H1 (cell line): Measurements from ENCODE around the gene HNRNPAB. TPM values are rescaled to one million over a fixed set of nuclear protein-coding genes. Genes with fewer than 3 reads are reported as not detected.

Source experiments
- CTCF ChIA-PET: fragments of 300-600 bp; sonication (Branson Sonifier 250); formaldehyde crosslinking; loops from one replicate; lab custom pipeline; 2021; ENCODE audit not compliant: partially characterized antibody; lab: Charles Lee
- POLR2A ChIA-PET: fragments of 300-600 bp; sonication (Branson Sonifier 250); formaldehyde crosslinking; loops from one replicate; lab custom pipeline; 2021; ENCODE audit warnings: inconsistent platforms; ENCODE audit not compliant: partially characterized antibody; lab: Charles Lee
- DNase-seq, 2 experiments: peaks; one replicate each; pipeline versions ENCODE4 v3.0.0 to v3.0.0-alpha.2; 2010 to 2022; ENCODE audit warnings: low spot score in 2 of 2, low read depth in 1 of 2, mixed read lengths in 1 of 2
- FAIRE-seq: peaks from 2 replicates; lab custom pipeline; 2011; peaks lifted over from hg19 to GRCh38; lab: Jason Lieb, UNC
- H2AFZ ChIP-seq: 2 replicates; pipeline ENCODE4 v1.8.1; 2012; ENCODE audit warnings: low read length, inconsistent platforms
- H2AK5ac ChIP-seq: 2 replicates; pipeline ENCODE4 v1.6.1; 2013; ENCODE audit warnings: low read depth, low read length
- H2BK120ac ChIP-seq: replicated peaks from 2 replicates; pipeline ENCODE3; 2013; ENCODE audit warnings: low read depth, low read length, inconsistent platforms
- H2BK12ac ChIP-seq: 2 replicates; pipeline ENCODE4 v1.6.1; 2013; ENCODE audit warnings: low read depth, low read length
- H2BK15ac ChIP-seq: 2 replicates; pipeline ENCODE4 v1.6.1; 2013; ENCODE audit warnings: low read length
- H2BK20ac ChIP-seq: 2 replicates; pipeline ENCODE4 v1.6.1; 2013; ENCODE audit warnings: low read length
- H2BK5ac ChIP-seq: 2 replicates; pipeline ENCODE4 v1.6.1; 2013; ENCODE audit warnings: low read depth, low read length
- H3K14ac ChIP-seq: 2 replicates; pipeline ENCODE4 v1.6.1; 2013; ENCODE audit warnings: inconsistent platforms; ENCODE audit not compliant: insufficient read length
- H3K18ac ChIP-seq: 2 replicates; pipeline ENCODE4 v1.6.1; 2013; ENCODE audit warnings: low read length; ENCODE audit errors: extremely low read depth
- H3K23ac ChIP-seq: 2 replicates; pipeline ENCODE4 v1.6.1; 2013; ENCODE audit warnings: inconsistent platforms; ENCODE audit not compliant: insufficient read length
- H3K23me2 ChIP-seq: 2 replicates; pipeline ENCODE4 v1.6.1; 2013; ENCODE audit warnings: low read depth, low read length
- H3K27ac ChIP-seq: 2 replicates; pipeline ENCODE4 v1.6.1; 2011; ENCODE audit warnings: low read depth, low read length, inconsistent platforms
- H3K27me3 ChIP-seq, 4 experiments: replicated peaks in 1 of 4; 1 replicate in 1 of 4; 2 replicates in 3 of 4; pipeline versions ENCODE4 v1.6.1 to v1.8.1; 2011 to 2013; ENCODE audit warnings: low read length in 3 of 4, mild to moderate bottlenecking in 3 of 4, inconsistent platforms in 2 of 4, mixed read lengths in 2 of 4, moderate library complexity in 1 of 4; ENCODE audit not compliant: control insufficient read depth in 3 of 4, insufficient read depth in 3 of 4; ENCODE audit errors: extremely low read depth in 1 of 4
- H3K36me3 ChIP-seq, 4 experiments: 2 replicates each; pipeline versions ENCODE4 v1.6.1 to v1.8.1; 2011 to 2013; ENCODE audit warnings: mild to moderate bottlenecking in 4 of 4, low read length in 3 of 4, moderate library complexity in 2 of 4, control low read depth in 1 of 4, inconsistent platforms in 1 of 4; ENCODE audit not compliant: insufficient read depth in 4 of 4, control insufficient read depth in 2 of 4
- H3K4ac ChIP-seq: replicated peaks from 2 replicates; pipeline ENCODE3; 2013; ENCODE audit warnings: low read length, low read depth, mixed read lengths, inconsistent platforms; ENCODE audit not compliant: insufficient read length
- H3K4me1 ChIP-seq, 4 experiments: replicated peaks in 1 of 4; 1 replicate in 1 of 4; 2 replicates in 3 of 4; pipeline versions ENCODE4 v1.6.1 to v1.8.1; 2011 to 2013; ENCODE audit warnings: low read length in 3 of 4, inconsistent platforms in 2 of 4, mixed read lengths in 1 of 4; ENCODE audit not compliant: insufficient read depth in 4 of 4, control insufficient read depth in 3 of 4
- H3K4me2 ChIP-seq, 2 experiments: 2 replicates each; pipeline versions ENCODE4 v1.6.1 to v1.8.1; 2011 to 2013; ENCODE audit warnings: low read depth in 2 of 2, low read length in 2 of 2, control low read depth in 1 of 2, inconsistent platforms in 1 of 2, mild to moderate bottlenecking in 1 of 2; ENCODE audit not compliant: insufficient read depth in 1 of 2
- H3K4me3 ChIP-seq, 4 experiments: fragments of 200-600, 300-600 bp in 1 of 4; sonication (generic), shearing (Covaris generic), sonication (Bioruptor Twin) in 1 of 4; 2 replicates each; pipeline versions ENCODE4 v1.5.1 to v1.8.1; 2011 to 2016; ENCODE audit warnings: low read length in 4 of 4, low read depth in 3 of 4, control low read depth in 2 of 4, inconsistent platforms in 2 of 4, mild to moderate bottlenecking in 2 of 4, mixed read lengths in 1 of 4, moderate library complexity in 1 of 4; ENCODE audit not compliant: insufficient read depth in 2 of 4; ENCODE audit errors: extremely low read depth in 1 of 4
- H3K56ac ChIP-seq: replicated peaks from 2 replicates; pipeline ENCODE3; 2013; ENCODE audit warnings: low read depth, mild to moderate bottlenecking, mixed read lengths, low read length, inconsistent platforms; ENCODE audit not compliant: insufficient read length
- H3K79me1 ChIP-seq: 2 replicates; pipeline ENCODE4 v1.6.1; 2013; ENCODE audit warnings: low read depth, low read length, control low read depth
- H3K79me2 ChIP-seq, 2 experiments: 2 replicates each; pipeline versions ENCODE4 v1.6.1 to v1.8.1; 2012 to 2013; ENCODE audit warnings: low read length in 2 of 2, mild to moderate bottlenecking in 2 of 2, inconsistent platforms in 1 of 2; ENCODE audit not compliant: insufficient read depth in 2 of 2, control insufficient read depth in 1 of 2
- H3K9ac ChIP-seq, 4 experiments: replicated peaks in 1 of 4; 1 replicate in 1 of 4; 2 replicates in 3 of 4; pipeline versions ENCODE4 v1.6.1 to v1.8.1; 2011 to 2013; ENCODE audit warnings: low read depth in 3 of 4, low read length in 3 of 4, control low read depth in 2 of 4, mild to moderate bottlenecking in 2 of 4, moderate library complexity in 2 of 4, inconsistent platforms in 1 of 4; ENCODE audit errors: extremely low read depth in 1 of 4
- H3K9me3 ChIP-seq, 2 experiments: 2 replicates each; pipeline versions ENCODE4 v1.6.1 to v1.8.1; 2012 to 2013; ENCODE audit warnings: mild to moderate bottlenecking in 2 of 2, moderate library complexity in 2 of 2, control low read depth in 1 of 2, inconsistent platforms in 1 of 2, low read depth in 1 of 2, low read length in 1 of 2, mixed read lengths in 1 of 2; ENCODE audit not compliant: insufficient read depth in 2 of 2
- H4K20me1 ChIP-seq, 2 experiments: replicated peaks in 1 of 2; 2 replicates each; pipeline versions ENCODE3 to v1.8.1; 2011 to 2013; ENCODE audit warnings: inconsistent platforms in 2 of 2, low read length in 2 of 2, mild to moderate bottlenecking in 1 of 2; ENCODE audit not compliant: insufficient read depth in 2 of 2, control insufficient read depth in 1 of 2
- H4K5ac ChIP-seq: 2 replicates; pipeline ENCODE4 v1.6.1; 2013; ENCODE audit warnings: low read length, low read depth, mixed read lengths, inconsistent platforms; ENCODE audit not compliant: insufficient read length
- H4K8ac ChIP-seq: 2 replicates; pipeline ENCODE4 v1.8.0; 2013; ENCODE audit warnings: mild to moderate bottlenecking, moderate library complexity, low read length, inconsistent platforms; ENCODE audit not compliant: insufficient read depth; ENCODE audit errors: extremely low read depth
- H4K91ac ChIP-seq: replicated peaks from 2 replicates; pipeline ENCODE3; 2013; ENCODE audit warnings: low read length, mixed read lengths, inconsistent platforms; ENCODE audit not compliant: insufficient read length
- ASH2L ChIP-seq: fragments of 200-600, 300-600 bp; sonication (generic); IDR thresholded peaks from one replicate; pipeline ENCODE4 v1.7.1; 2017; ENCODE audit warnings: low read length
- BACH1 ChIP-seq: IDR thresholded peaks from 2 replicates; pipeline ENCODE4 v1.6.1; 2012; ENCODE audit warnings: low read length, improper control_type of control experiment
- CEBPB ChIP-seq: IDR thresholded peaks from 2 replicates; pipeline ENCODE4 v1.6.1; 2012; ENCODE audit warnings: low read depth, low read length
- EZH2 ChIP-seq: fragments of 200-600 bp; sonication (generic); IDR thresholded peaks from 2 replicates; pipeline ENCODE4 v1.7.1; 2012; ENCODE audit warnings: low read depth, mild to moderate bottlenecking, moderate library complexity, low read length, inconsistent platforms; ENCODE audit not compliant: severe bottlenecking
- HDAC2 ChIP-seq, 2 experiments: fragments of 300-600 bp in 1 of 2; sonication (generic) in 1 of 2; IDR thresholded peaks; 2 replicates each; pipeline ENCODE4 v1.6.1; 2011 to 2012; ENCODE audit warnings: low read depth in 2 of 2, low read length in 2 of 2, mild to moderate bottlenecking in 2 of 2, moderate library complexity in 2 of 2, borderline replicate concordance in 1 of 2, inconsistent platforms in 1 of 2
- JUND ChIP-seq: IDR thresholded peaks from 2 replicates; pipeline ENCODE4 v1.6.1; 2011; ENCODE audit warnings: mild to moderate bottlenecking, improper control_type of control experiment, low read length
- KDM5A ChIP-seq: fragments of 200-600 bp; IDR thresholded peaks from 2 replicates; pipeline ENCODE4 v1.7.1; 2012; ENCODE audit warnings: mild to moderate bottlenecking, low read length, inconsistent platforms, mixed read lengths
- SRF ChIP-seq: IDR thresholded peaks from 2 replicates; pipeline ENCODE4 v1.6.1; 2011; ENCODE audit warnings: mild to moderate bottlenecking, low read depth, low read length, moderate library complexity
- ZNF274 ChIP-seq: IDR thresholded peaks from 2 replicates; pipeline ENCODE4 v1.7.0; 2012; ENCODE audit warnings: low read length, borderline replicate concordance; ENCODE audit errors: extremely low read depth
- WGBS, 2 experiments: shearing (Covaris generic) in 1 of 2; methylation state at CpG; one replicate each; pipeline versions ENCODE4 v1.1.6 to v1.1.7; 2013 to 2015; ENCODE audit warnings: low lambda C conversion rate in 2 of 2, mixed read lengths in 2 of 2, inconsistent platforms in 1 of 2, low coverage in 1 of 2, missing lambda C conversion rate in 1 of 2; ENCODE audit not compliant: insufficient replicate concordance in 2 of 2, insufficient coverage in 1 of 2, insufficient read length in 1 of 2; ENCODE audit errors: extremely low coverage in 1 of 2, missing lambda C conversion rate in 1 of 2; 5-methylcytosine and 5-hydroxymethylcytosine counted together
- polyA plus RNA-seq, 7 experiments: library from polyadenylated mRNA; depleted of rRNA in 3 of 7; stranded (reverse) in 5 of 7; unstranded in 2 of 7; fragments of >200 nt in 5 of 7; fragments of 200-250 nt in 2 of 7; gene quantifications; 1 replicate in 5 of 7; 2 replicates in 1 of 7; 4 replicates in 1 of 7; pipeline versions ENCODE4 v1.2.1 to v1.2.3, GENCODE V29; 2011 to 2013; ENCODE audit warnings: missing spikeins in 2 of 7, mixed read lengths in 2 of 7
- total RNA-seq: library from RNA; stranded (reverse); fragmentation: NEBNext Ultra II Directional; extraction: Animal tissue kit (Norgen Biotek cat#: 25700); gene quantifications from 2 replicates; pipeline ENCODE4 v1.2.1, GENCODE V29; 2021
- TF ChIP-seq, protein P1 (sequence below): IDR thresholded peaks from 2 replicates; pipeline ENCODE4 v1.6.1; 2012; ENCODE audit warnings: low read length, inconsistent platforms

HNRNPAB gene
- total and polyA plus RNA-seq, 2 of the 8 experiments (the other 6 are each of a cell fraction or from before 2014, with no cell fraction given) = 373 to 563 TPM

DNA sequence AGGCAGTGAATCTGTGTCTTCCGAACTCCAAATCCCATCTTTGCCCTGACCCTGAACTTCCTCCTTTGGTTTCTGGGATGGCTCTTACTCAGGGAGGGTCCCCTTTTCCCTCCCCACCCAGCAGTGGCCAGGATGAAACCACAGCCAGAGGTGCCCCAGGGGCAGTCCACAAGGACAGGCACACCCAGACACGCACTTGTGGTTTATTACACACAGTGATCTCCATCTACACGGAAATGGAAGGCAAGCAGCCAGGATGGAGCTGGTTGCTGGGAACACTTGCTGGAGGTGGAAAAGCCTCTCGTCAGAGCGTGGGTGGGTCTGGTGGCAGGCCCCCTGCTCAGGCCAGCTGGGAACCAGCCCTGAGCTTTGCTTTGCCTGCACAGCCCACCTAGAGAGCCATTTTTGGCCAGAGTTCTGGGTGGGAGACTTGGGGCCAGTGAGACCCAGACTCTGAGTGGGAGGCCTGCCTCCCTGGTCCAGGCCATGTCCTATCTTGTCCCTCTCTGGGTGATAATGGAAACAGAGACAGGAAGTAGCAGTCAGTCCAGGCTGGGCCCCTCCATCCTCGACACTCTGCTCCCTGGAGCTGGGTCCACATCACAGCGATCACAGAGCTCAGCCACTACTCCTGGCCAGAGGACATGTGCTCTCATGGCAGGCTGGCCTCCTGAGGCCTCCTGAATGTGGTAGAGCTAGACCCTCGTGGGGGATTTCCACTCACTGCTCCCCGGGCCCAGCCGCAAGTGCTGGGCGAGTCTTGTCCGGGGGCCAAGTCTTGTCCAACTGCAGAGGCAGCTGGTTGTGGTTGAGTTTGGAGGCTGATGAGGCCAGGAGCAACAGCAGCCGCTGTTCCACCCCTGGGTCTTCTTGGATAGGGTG, 33.3 kb downstream of the HNRNPAB start:
- Histone ChIP-seq H3K4me2 (no peak overlapping the region), H4K91ac (no peak overlapping the region), H2BK12ac (no peak overlapping the region), H4K5ac (no peak overlapping the region), H3K4ac (peak overlapping the region; percentile 54), H2BK20ac (no peak overlapping the region), H4K8ac (peak overlapping the region; percentile 25; the same call in 1 of the 2 replicates), H3K36me3 (no peaks in the 10 kb centered on the region), H3K79me2 (no peaks in the 10 kb centered on the region), H3K4me1 (peaks cover 0 to 9% (median 1%) of the 10 kb centered on the region in 4 experiments; a peak in 5 of 7 replicates), H3K18ac (no peak overlapping the region), H2AK5ac (no peak overlapping the region), H3K56ac (no peak overlapping the region), H2BK15ac (0 out of 2 replicates have a peak overlapping the region, but pooled peaks have one; percentile 26), H2BK5ac (no peak overlapping the region), H4K20me1 (no peaks in the 10 kb centered on the region), H3K9me3 (no peaks in the 10 kb centered on the region), H2BK120ac (no peak overlapping the region), H3K4me3 (no peak overlapping the region), H2AFZ (no peak overlapping the region), H3K79me1 (no peaks in the 10 kb centered on the region; the same call in 1 of the 2 replicates), H3K27ac (no peak overlapping the region), H3K23me2 (peaks cover 2% of the 10 kb centered on the region; the same call in 1 of the 2 replicates), H3K9ac (no peak overlapping the region), H3K27me3 (no peaks in the 10 kb centered on the region), H3K23ac (no peak overlapping the region), H3K14ac (no peak overlapping the region)
- POLR2A ChIA-PET = interaction anchor here (0.6 to 21.6 kb wide), 4 partner anchors 9 to 389 kb away, joined by 3 to 507 read pairs (median 3); partner anchors contain the start of genes CLK4 and HNRNPAB
- FAIRE-seq = no peak
- CTCF ChIA-PET = interaction anchor here (1.0 to 1.4 kb wide), 6 partner anchors 9 to 45 kb away, joined by 3 to 7 read pairs (median 4); no protein-coding TSS in a partner anchor
- 89% methylated on average over 13 of the region's 13 CpGs; no CpG with 5 or more reads in 1 of the 2 experiments for WGBS, 2 experiments
- DNase-seq = no peak
- TF ChIP-seq JUND (no peak), ZNF274 (no peak), SRF (no peak), CEBPB (no peak), BACH1 (no peak), KDM5A (no peak), ASH2L (no peak), EZH2 (no peak), HDAC2 (IDR thresholded peaks at IDR 0.05; ENCODE audit: borderline replicate concordance in 1 of 2, low read depth in 2 of 2, low read length in 2 of 2) (no peak)
- TF ChIP-seq, protein P1, sequence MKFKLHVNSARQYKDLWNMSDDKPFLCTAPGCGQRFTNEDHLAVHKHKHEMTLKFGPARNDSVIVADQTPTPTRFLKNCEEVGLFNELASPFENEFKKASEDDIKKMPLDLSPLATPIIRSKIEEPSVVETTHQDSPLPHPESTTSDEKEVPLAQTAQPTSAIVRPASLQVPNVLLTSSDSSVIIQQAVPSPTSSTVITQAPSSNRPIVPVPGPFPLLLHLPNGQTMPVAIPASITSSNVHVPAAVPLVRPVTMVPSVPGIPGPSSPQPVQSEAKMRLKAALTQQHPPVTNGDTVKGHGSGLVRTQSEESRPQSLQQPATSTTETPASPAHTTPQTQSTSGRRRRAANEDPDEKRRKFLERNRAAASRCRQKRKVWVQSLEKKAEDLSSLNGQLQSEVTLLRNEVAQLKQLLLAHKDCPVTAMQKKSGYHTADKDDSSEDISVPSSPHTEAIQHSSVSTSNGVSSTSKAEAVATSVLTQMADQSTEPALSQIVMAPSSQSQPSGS = no peak
